ENCODE data around the gene GRM4. TPM values are rescaled to one million over a fixed set of nuclear protein-coding genes. Genes with fewer than 3 reads are reported as not detected.

Gene GRM4
- polyA plus RNA-seq, 1 of the 3 experiments (the other 2 are of a cell fraction) = not detected

- TF ChIP-seq RCOR1 (IDR thresholded peaks at IDR 0.05; ENCODE audit: low read length) = no peak
These were observed 1.2 kb downstream of the GRM4 start (continued) for GRCh38 chr6:34144581-34145160.

- Histone ChIP-seq H3K27ac (ENCODE audit: low read depth in 2 of 2, low read length in 1 of 2) (no peak overlapping the region), H3K36me3 (replicated peaks in 1 of 2; ENCODE audit: control insufficient read depth in 1 of 2, insufficient read depth in 2 of 2, low read length in 1 of 2) (no peaks in the 10 kb centered on the region), H3K4me3 (ENCODE audit: low read depth in 2 of 2, low read length in 1 of 2) (peak overlapping the region; percentile 26 to 29; a peak in 2 of 4 replicates), H4K20me1 (ENCODE audit: insufficient read depth) (0 out of 2 replicates have a peak, but pooled peaks cover 4% of the 10 kb centered on the region), H2AFZ (ENCODE audit: low read depth) (no peak overlapping the region), H3K9me3 (no peaks in the 10 kb centered on the region), H3K9me2 (no peaks in the 10 kb centered on the region), H3K79me2 (ENCODE audit: insufficient read depth) (no peaks in the 10 kb centered on the region), H3K27me3 (ENCODE audit: insufficient read depth) (peaks cover 65% of the 10 kb centered on the region), H3K9ac (no peak overlapping the region), H3K4me1 (ENCODE audit: control insufficient read depth in 1 of 2, insufficient read depth in 2 of 2, low read depth in 1 of 2, low read length in 1 of 2) (peaks cover 0 to 20% of the 10 kb centered on the region in 2 experiments; a peak in 2 of 4 replicates), H3F3A (replicated peaks; ENCODE audit: insufficient read depth) (no peaks in the 10 kb centered on the region), H3K4me2 (peak overlapping the region; percentile 83; the same call in 1 of the 2 replicates)
- peak; percentile 85 for DNase-seq
- ChIA-PET CTCF (interaction anchor here (0.7 to 10.6 kb wide), 23 partner anchors 9 to 509 kb away, joined by 3 to 85 read pairs (median 4); no protein-coding TSS in a partner anchor), POLR2A (no interaction called here)
- TF ChIP-seq NRF1 (IDR thresholded peaks at IDR 0.05; ENCODE audit: low read depth, low read length) = no peak
- 0 out of 2 replicates have a peak, but pooled peaks have one; percentile 16 for TF ChIP-seq PBX3 (IDR thresholded peaks at IDR 0.05)
- TF ChIP-seq JUND (IDR thresholded peaks at IDR 0.05) = no peak
- TF ChIP-seq MXI1 (IDR thresholded peaks at IDR 0.05; ENCODE audit: low read depth, low read length) = peak; percentile 61; the same call in 1 of the 2 replicates
- TF ChIP-seq GABPA (IDR thresholded peaks at IDR 0.05; ENCODE audit: low read depth) = no peak
- TF ChIP-seq USF2 (IDR thresholded peaks at IDR 0.05; ENCODE audit: borderline replicate concordance, low read depth, low read length) = no peak
- peak; percentile 14; the same call in 1 of the 2 replicates for TF ChIP-seq CTCF (IDR thresholded peaks at IDR 0.05)
- 1% methylated on average over 14 of the region's 63 CpGs for WGBS (ENCODE audit: low lambda C conversion rate)
These were observed 1.9 kb downstream of the GRM4 start for GRCh38 chr6:34143884-34144580.

All from SK-N-SH (cell line).